Vagina (tissue), 2 donors: ENCODE results near the gene BICDL2. TPM values are rescaled to one million over a fixed set of nuclear protein-coding genes. Genes with fewer than 3 reads are reported as not detected.
A peak's percentile ranks its signal among the peaks of the same experiment; 100 is the strongest.

Experiments used
- DNase-seq, 2 donors: peaks; one replicate each; pipeline ENCODE4 v3.0.0-alpha.2; 2017; ENCODE audit errors: extremely low spot score in 2 of 2
- H3K27ac ChIP-seq: fragments of 200-600 bp; sonication (generic); one replicate; pipeline ENCODE4 v1.5.1; 2019
- H3K27me3 ChIP-seq: fragments of 200-600 bp; sonication (generic); one replicate; pipeline ENCODE4 v1.5.1; 2019
- H3K36me3 ChIP-seq, 2 donors: fragments of 200-600 bp; sonication (generic); one replicate each; pipeline ENCODE4 v1.5.1; 2017 to 2019
- H3K4me1 ChIP-seq: fragments of 200-600 bp; sonication (generic); one replicate; pipeline ENCODE4 v1.5.1; 2019
- H3K4me3 ChIP-seq, 2 donors: fragments of 200-600 bp; sonication (generic); 1 replicate in 1 of 2; 2 replicates in 1 of 2; pipeline ENCODE4 v1.5.1; 2016 to 2019
- H3K9me3 ChIP-seq: fragments of 200-600 bp; sonication (generic); one replicate; pipeline ENCODE4 v1.5.1; 2019
- POLR2A ChIP-seq, 2 donors: fragments of 450-650 bp; IDR thresholded peaks; one replicate each; pipeline ENCODE4 v1.6.1; 2017; ENCODE audit warnings: antibody characterized with exemption in 2 of 2, mild to moderate bottlenecking in 2 of 2, moderate library complexity in 2 of 2
- POLR2AphosphoS5 ChIP-seq, 2 donors: sonication (generic); formaldehyde crosslinking; IDR thresholded peaks; one replicate each; pipeline ENCODE4 v1.9.0; 2017; ENCODE audit warnings: antibody characterized with exemption in 2 of 2, mild to moderate bottlenecking in 2 of 2, low read depth in 1 of 2; ENCODE audit not compliant: insufficient read depth in 1 of 2
- intact Hi-C: fragments of 100-400 bp; cut with DNase I; formaldehyde crosslinking; loops from one replicate; pipeline ENCODE4 v1.15.1; 2023
- total RNA-seq: library from RNA; depleted of rRNA; stranded (reverse); fragments of >200 nt; gene quantifications from one replicate; pipeline ENCODE4 v1.2.3, GENCODE V29; 2016
- TF ChIP-seq, protein P1 (sequence below), 3 experiments: fragments of 450-650 bp in 2 of 3; fragments of 200-600 bp in 1 of 3; sonication (generic) in 1 of 3; IDR thresholded peaks; one replicate each; pipeline ENCODE4 v1.5.1; 2017 to 2019; ENCODE audit warnings: antibody characterized with exemption in 3 of 3, mild to moderate bottlenecking in 2 of 3, moderate library complexity in 2 of 3

The BICDL2 gene
- total RNA-seq, 1 donor from 2014 or later: 52.5 TPM

DNA sequence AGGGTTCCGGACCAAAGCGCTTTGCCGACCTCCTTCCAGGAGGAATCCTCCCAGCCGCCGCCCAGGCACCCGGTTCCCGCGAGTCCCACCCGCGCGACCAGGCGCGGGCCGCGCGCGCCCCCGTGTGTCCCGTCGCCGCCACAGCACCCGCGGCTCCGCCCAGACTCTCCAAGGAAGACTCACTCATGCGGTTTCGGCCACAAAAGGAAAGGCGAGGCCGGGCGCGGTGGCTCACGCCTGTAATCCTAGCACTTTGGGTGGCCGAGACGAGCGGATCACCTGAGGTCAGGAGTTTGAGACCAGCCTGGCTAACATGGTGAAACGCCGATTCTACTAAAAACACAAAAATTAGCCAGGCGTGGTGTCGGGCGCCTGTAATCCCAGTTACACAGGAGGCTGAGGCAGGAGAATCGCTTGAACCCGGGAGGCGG, 53.0 kb downstream of the BICDL2 start:
- H3K27ac ChIP-seq: no peak overlapping the region
- DNase-seq: no peak
- peak overlapping the region; percentile 11 to 28 for H3K4me3 ChIP-seq
- no peaks in the 10 kb centered on the region for H3K27me3 ChIP-seq
- H3K9me3 ChIP-seq: no peaks in the 10 kb centered on the region
- H3K4me1 ChIP-seq: peaks cover 37% of the 10 kb centered on the region
- intact Hi-C loops: no loop called here
- H3K36me3 ChIP-seq: no peaks in the 10 kb centered on the region
- TF ChIP-seq POLR2AphosphoS5 (IDR thresholded peaks at IDR 0.05; ENCODE audit: insufficient read depth in 1 of 2, low read depth in 1 of 2) (no peak), POLR2A (IDR thresholded peaks at IDR 0.05) (no peak)
- TF ChIP-seq, protein P1, sequence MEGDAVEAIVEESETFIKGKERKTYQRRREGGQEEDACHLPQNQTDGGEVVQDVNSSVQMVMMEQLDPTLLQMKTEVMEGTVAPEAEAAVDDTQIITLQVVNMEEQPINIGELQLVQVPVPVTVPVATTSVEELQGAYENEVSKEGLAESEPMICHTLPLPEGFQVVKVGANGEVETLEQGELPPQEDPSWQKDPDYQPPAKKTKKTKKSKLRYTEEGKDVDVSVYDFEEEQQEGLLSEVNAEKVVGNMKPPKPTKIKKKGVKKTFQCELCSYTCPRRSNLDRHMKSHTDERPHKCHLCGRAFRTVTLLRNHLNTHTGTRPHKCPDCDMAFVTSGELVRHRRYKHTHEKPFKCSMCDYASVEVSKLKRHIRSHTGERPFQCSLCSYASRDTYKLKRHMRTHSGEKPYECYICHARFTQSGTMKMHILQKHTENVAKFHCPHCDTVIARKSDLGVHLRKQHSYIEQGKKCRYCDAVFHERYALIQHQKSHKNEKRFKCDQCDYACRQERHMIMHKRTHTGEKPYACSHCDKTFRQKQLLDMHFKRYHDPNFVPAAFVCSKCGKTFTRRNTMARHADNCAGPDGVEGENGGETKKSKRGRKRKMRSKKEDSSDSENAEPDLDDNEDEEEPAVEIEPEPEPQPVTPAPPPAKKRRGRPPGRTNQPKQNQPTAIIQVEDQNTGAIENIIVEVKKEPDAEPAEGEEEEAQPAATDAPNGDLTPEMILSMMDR (IDR thresholded peaks at IDR 0.05): peak; percentile 81 to 92 (median 92)

DNA sequence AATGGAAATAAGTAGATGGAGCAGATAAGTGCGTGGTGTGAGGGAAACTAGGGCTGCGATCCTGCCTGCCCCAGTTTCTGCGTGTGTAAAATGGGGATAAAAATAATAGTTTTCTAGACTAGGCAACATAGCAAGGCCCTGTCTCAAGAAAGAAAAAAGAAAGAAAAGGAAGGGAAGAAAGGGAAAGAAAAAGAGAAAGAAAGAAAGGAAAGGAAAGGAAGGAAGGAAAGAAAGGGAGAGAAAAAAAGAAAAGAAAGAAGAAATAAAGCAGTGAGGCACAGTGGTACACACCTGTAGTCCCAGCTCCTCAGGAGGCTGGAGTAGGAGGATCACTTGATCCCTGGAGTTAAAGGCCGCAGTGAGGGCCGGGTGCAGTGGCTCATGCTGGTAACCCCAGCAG, 54.3 kb downstream of the BICDL2 start:
- TF ChIP-seq POLR2A (IDR thresholded peaks at IDR 0.05) (no peak), POLR2AphosphoS5 (IDR thresholded peaks at IDR 0.05; ENCODE audit: insufficient read depth in 1 of 2, low read depth in 1 of 2) (no peak)
- TF ChIP-seq, protein P1 (IDR thresholded peaks at IDR 0.05): no peak
- no peak for DNase-seq
- no peaks in the 10 kb centered on the region for H3K9me3 ChIP-seq
- no peak overlapping the region for H3K4me3 ChIP-seq
- peaks cover 37% of the 10 kb centered on the region for H3K4me1 ChIP-seq
- H3K36me3 ChIP-seq: no peaks in the 10 kb centered on the region
- intact Hi-C loops: no loop called here
- H3K27me3 ChIP-seq: no peaks in the 10 kb centered on the region
- no peak overlapping the region for H3K27ac ChIP-seq

DNA sequence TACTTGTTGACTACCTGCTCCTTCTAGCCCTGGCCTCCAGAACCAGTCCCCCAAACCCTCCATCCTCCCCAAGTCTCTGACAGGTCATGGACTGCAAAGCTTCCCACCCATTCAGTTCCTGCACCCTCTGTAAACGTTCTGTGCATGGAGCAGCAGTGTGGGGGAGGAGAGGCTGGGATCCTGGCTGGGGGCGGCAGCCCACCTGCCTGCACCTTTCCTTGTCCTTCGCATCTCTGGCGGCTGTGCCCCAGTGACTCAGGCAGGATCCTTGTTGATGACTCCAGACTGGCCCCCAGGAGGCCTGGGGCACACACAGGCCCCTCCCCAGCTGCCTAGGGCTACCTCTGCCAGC, 54.9 kb downstream of the BICDL2 start:
- no peak overlapping the region for H3K27ac ChIP-seq
- H3K4me3 ChIP-seq: no peak overlapping the region
- H3K9me3 ChIP-seq: no peaks in the 10 kb centered on the region
- H3K36me3 ChIP-seq: no peaks in the 10 kb centered on the region
- intact Hi-C loops: no loop called here
- DNase-seq: no peak
- peaks cover 37% of the 10 kb centered on the region for H3K4me1 ChIP-seq
- H3K27me3 ChIP-seq: no peaks in the 10 kb centered on the region
- TF ChIP-seq, protein P1 (IDR thresholded peaks at IDR 0.05): no peak
- TF ChIP-seq POLR2A (IDR thresholded peaks at IDR 0.05) (no peak), POLR2AphosphoS5 (IDR thresholded peaks at IDR 0.05; ENCODE audit: insufficient read depth in 1 of 2, low read depth in 1 of 2) (no peak)

DNA sequence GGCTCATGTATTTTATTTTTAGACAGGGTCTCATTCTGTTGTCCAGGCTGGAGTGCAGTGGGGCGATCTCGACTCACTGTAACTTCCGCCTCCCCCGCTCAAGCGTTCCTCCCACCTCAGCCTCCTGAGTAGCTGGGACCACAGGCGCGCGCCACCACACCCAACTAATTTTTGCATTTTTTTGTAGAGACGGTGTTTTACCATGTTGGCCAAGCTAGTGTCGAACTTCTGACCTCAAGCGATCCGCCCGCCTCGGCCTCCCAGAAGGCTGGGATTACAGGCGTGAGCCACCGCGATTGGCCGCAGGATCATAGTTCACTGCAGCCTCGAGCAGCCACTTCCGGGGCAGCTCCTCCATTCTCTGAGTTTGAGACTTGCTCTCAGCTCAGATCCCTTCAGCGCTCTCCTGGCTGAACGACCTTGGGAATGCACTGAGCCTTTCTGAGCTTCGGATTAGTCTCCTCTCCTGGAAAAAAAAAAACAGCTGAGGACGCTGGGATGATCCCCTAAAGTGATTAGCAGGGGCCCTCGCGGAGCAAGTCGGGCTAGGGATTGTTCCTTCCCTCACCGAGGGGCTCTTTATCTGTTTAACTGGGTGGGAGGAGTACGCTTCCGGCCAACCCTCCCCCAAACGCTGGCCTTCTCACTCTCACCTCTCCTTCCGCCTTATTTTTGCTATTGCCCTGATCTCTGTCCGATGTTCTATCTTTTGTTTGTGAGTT, 55.4 kb downstream of the BICDL2 start:
- H3K27ac ChIP-seq: no peak overlapping the region
- DNase-seq: no peak
- H3K9me3 ChIP-seq: no peaks in the 10 kb centered on the region
- TF ChIP-seq POLR2A (IDR thresholded peaks at IDR 0.05) (no peak), POLR2AphosphoS5 (IDR thresholded peaks at IDR 0.05; ENCODE audit: insufficient read depth in 1 of 2, low read depth in 1 of 2) (no peak)
- TF ChIP-seq, protein P1 (IDR thresholded peaks at IDR 0.05): no peak
- intact Hi-C loops: no loop called here
- peaks cover 37% of the 10 kb centered on the region for H3K4me1 ChIP-seq
- no peaks in the 10 kb centered on the region for H3K27me3 ChIP-seq
- no peaks in the 10 kb centered on the region for H3K36me3 ChIP-seq
- H3K4me3 ChIP-seq: peak overlapping the region; percentile 75 to 77
